NCI-H510A treated with DMSO at 0.1 percent for 48 hours (cell line): ENCODE data around the gene NBR1.
"Not testable (repeated sequence)": the region's sequence is repeated elsewhere in the genome, so short reads cannot be mapped to it uniquely, and the experiment has no call there.

Experiments used
- DNase-seq: peaks from one replicate; lab custom pipeline; 2025; lab: John Stamatoyannopoulos, UW

NBR1 gene

DNA sequence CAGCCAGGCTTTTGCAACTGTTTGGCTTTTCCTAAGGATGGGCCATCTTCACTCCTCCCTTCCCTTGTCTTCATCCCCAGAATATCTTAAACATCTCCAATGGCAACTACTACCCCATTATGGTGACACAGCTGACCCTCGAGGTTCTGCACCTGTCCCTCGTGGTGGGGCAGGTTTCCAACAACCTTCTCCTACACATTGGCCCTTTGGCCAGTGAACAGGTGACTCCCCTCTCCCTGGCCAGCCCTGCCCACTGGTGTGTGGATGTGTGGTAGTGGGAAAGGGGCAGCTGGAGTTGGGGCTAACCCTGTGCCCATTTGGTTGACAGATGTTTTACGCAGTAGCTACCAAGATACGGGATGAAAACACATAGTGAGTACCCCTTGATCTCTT is 45.4 kb downstream of the NBR1 start:
- no peak for DNase-seq

DNA sequence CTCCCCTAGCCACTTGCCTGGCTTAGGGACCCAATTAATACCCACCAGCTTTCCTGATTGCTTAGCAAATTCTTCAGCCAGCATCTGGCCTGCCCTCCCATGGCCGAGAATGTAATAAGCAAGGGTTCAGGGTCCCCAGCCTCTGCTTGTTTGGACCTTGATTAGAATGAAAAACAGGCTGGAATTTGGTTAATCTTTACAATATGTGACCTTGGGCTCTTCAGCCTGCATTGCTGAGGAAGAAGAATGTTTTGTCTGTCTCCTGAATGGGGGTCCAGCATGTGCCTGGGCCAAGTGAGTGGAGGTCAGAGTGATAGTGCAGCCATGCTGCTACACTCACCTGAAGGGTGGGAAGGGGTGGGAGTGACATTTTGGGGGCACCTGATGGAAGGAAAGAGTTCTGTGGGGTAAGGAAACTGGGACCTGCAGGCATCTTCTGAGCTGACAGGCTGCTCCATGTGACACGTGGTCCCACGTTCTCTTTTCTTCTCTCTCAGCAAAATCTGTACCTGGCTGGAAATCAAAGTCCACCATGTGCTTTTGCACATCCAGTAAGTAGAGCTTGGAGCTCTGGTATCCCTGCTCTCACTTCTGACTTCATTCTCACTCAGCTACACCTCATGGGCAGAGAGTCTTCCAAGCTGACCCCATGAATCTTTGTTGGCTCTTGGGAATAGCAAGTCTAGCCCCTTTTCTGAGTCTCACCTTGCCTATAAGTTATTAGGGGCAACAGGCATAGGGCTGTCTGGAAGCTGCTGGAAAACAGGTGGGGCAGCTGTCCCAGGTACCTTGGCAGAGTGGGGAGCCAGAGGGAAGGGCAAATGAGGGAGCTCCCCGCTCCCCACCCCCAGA is 46.0 kb downstream of the NBR1 start:
- DNase-seq, result no peak

DNA sequence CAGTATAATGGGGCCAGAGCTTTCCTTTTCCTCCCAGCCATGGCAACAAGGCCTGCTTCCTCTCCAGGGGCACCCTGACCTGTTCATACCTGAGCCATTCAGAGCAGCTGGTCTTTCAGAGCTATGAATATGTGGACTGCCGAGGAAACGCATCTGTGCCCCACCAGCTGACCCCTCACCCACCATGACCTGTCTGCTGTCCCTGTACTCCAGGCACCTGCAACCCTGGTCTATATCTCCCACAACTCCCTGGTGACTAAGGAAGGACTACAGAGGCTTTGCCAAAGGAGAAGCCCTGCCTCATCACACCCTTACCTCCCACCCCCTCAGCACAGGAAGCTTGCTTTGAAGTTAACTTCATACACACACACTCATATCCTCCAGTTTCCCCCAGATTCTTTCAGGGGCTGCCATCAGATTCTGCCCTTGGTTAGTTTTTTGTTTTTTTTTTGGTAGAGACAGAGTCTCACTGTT is 46.6 kb downstream of the NBR1 start:
- no peak for DNase-seq

DNA sequence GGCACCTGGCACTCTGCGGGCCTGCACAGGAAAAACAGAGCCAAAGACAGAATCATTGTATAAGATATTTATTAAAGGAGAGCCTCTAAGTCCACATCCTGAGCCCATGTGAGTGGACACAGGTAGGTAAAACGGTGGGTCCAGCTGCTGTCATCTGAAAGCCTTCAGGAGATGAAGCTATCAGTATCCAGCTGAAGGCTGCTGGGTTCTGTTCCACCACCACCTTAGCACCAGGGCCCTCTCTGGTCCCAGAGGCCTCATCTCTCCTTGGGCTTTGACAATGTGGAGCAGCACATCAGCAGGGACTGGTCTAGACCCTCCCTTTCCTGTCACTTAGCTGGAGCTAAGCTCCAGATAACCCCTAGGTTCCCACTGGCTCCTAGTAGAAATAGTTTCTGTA is 48.0 kb downstream of the NBR1 start:
- DNase-seq, result no peak

DNA sequence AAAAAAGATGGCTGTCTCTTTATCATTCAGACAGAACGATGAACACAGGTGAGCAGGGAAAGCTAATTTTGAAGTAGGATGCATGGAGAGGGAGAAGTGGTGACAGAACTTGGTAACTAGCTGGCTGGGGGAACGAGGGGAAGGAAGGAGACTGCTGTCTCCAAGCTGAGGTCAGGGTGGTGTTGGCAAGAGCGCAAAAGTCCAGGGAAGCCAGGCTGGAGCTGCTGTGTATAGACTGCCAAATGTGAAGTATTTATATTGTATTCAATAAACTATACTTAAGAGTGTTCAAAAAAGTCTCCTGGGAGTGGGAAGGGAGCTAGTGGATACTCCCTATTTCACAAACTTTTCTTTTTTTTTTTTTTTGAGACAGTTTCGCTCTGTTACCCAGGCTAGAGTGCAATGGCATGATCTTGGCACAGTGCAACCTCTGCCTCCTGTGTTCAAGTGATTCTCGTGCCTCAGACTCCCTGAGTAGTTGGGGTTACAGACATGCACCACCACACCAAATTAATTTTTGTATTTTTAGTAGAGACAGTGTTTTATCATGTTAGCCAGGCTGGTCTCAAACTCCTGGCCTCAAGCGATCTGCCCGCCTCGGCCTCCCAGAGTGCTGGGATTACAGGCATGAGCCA is 48.8 kb downstream of the NBR1 start:
- DNase-seq, result no peak

DNA sequence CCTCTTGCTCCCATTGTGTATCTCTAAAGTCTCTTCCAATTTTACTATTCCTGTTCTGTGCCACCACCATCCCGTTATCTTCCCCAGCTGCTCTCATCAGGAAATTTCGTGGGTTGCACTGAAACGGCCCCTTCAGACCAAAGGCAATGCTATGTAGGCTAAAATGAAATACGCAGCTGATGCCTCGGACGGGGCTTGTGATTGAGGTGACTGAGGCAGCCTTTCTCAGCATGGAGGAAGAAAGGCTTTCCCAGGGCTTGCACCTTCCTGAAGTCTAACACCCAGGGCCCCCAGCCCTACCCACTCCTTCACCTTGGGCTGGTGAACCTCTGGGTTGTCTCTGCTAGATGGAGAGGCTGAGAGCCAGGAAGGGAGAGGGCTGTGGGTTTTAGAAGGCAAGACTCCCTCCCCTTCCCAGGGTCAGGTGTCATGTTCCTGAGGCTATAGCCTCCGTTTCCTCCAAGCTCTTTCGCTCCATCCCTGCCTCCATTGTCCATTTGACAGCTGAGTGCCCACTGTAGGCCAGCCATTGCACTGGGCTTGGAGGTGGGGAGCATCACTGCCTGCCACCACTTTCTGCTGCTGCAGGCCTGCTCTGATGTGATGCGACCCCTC is 49.6 kb downstream of the NBR1 start:
- no peak for DNase-seq

DNA sequence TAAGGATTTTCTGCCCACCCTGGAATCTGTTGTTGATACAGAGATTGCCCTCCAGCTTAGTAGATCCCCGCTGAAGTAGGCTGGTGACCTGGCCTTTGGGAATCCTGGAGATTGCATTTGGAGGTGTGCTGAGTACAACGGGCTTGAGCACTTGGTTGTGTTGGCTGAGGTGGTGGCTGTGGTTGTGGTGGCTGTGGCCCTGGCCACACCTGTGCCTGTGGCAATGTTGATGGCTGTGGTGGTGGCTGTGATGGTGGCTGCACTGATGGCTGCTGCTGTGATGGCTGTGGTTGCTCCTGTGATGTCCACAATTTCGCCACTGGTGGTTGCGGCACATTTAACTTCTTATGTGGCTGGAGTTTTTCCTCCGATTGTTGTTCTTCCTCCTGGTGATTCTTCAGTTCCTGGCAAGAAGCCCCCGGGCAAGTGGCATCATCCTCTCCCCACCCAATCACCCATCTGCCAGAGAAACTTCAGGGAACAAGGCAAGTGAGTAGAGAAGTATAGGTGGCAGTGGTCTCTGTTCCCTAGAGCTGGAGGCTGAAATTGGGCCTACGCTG is 53.2 kb downstream of the NBR1 start:
- DNase-seq, result no peak

DNA sequence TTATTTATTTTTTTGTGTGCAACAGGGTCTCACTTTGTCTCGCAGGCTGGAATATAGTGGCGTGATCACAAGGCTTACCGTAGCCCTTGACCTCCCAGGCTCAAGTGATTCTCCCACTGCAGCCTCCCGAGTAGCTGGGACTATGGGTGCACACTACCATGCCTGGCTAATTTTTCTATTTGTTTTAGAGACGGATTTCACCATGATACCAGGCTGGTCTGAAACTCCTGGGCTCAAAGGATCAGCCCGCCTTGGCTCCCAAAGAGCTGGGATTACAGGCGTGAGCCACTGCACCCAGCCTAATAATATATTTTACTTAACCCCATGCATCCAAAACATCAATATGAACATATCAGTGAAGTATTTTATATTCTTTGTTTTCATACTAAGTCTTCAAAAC is 55.4 kb downstream of the NBR1 start:
- no peak for DNase-seq

DNA sequence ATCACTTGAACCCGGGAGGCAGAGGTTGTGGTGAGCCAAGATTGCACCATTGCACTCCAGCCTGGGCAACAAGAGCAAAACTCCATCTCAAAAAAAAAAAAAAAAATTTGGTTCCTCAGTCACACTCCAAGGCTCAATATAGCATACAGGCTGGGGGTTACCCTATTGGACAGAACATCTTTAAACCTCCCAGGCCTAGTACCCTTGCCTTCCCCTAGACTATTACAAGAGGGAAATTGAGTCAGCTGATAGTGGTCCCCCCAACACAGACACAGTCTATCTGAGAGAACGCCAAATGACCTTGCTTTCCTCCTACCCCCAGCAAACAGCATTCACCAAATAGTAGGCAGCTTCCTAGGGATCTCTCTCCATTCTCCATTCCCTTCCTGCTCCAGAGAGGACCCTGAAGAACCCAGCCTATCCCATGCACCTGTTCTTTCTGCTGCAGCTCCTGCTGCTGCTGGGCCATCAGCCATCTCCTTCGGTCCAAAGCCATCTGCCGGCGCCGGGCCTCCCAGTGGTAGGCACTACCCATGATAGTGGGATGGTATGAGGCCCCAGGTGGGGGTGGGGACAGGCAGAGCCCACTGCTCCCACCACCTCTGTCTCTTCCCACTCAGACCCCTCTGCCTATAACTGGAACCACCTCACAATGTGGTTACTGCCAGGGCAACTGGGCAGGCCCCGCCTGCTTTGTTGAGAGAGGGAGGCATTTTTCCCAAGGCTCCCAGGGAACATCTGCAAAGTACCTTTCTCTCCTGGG is 57.2 kb downstream of the NBR1 start, which contains the start of gene CCDC200:
TSS of gene CCDC200 (minus strand) at position 604 of the 763 bp plus-strand sequence. CDS start at position 535, 69 bp downstream.
- not testable (repeated sequence) for DNase-seq

DNA sequence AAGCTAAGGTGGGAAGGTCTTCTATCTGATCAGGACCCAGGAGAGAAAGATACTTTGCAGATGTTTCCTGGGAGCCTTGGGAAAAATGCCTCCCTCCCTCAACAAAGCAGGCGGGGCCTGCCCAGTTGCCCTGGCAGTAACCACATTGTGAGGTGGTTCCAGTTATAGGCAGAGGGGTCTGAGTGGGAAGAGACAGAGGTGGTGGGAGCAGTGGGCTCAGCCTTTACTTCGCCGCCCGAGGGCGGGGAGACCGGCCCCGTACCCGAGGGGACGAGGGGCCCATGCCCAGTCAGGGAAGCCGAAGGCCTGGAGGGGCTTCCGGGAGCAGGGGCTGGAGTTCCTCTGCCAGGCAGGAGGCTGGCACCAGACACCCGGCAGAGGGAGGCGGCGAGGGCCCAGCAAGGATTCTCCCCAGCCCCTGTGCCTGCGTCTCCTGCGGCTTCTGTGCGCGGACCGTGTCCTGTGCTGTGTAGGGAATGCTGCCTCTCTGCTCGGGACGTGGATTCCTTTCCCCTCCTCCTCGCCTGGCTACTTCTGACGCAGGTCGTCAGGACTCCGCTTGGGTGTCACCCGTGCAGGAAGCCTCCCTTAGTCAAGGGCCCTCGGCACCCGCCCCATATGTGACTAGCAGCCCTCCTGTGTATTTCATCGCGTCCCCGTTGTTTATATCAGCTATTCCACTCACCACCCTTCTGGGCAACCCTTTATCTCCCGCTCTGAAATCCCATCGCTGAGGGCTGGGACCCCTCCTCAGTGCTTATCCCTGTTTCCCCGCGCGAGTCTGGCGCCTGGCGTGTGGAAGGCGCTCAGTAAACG is 60.4 kb downstream of the NBR1 start:
- not testable (repeated sequence) for DNase-seq

DNA sequence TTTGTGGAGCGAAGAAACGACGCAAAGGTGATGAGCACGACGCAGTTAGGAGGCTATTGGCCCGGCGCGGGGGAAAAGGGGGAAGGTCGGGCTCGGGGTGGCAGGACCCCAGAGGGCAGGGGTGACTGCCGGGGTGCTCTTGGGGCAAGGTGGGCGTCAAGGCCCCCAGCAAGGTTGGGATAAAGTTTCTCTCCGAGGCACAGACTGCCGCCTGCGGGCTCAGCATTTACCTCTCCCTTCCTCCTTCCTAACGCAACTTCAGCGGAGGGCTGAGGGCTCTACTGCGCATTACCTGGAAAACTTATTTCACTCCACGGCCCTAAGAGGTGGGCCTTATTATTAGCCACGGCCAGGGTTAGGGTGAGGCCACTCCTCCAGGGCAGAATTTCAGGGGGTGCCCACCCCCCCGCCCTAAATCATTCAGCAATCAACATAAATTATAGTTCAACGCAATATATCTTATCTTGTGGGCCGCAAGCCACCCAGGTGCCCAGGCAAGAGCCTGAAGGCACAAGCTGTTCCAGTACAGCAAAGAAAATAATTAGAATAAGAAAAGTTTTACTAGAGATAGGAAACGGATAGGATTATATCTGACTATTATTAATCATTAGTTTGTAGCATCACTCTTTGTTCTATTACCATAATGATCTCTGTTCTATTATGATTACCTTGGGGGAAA is 61.1 kb downstream of the NBR1 start:
- DNase-seq, result not testable (repeated sequence)

DNA sequence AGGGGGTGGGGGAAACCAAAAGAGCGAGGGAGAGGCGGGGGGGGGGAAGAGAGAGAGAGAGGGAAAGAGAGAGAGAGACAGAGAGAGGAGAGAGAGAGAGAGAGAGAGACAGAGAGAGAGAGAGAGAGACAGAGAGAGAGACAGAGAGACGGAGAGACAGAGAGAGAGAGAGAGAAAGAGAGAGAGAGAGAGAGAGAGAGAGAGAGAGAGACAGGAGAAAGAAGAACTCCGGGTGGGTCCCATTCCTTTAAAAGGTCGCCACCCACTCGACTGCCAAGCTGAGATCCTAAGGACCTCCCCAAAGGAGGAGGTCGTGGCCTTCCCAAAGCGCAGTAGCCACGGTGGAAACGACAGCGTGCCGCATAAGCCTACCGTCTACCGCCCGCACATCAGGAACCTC is 62.2 kb downstream of the NBR1 start:
- DNase-seq, result not testable (repeated sequence)

DNA sequence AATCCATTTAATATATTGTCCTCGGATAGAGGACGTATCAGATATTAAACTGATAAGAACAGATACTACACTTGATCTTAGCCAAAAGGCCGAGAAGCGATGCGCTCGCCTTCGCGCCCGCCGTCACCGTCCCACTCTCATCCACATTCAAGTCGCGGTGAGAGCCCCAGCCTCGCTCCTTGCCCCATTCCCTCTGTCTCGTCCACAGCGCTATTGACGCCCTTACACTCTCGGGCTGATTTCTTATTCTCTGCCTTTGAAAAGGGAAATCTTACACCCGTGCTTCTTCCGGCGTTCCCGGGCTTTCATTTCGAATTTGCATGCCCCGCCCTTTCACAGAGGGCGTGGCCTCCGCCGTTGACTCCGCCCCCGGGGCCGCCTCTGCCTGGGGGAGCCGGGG is 62.9 kb downstream of the NBR1 start, which contains the start of gene RNU2-1:
TSS of gene RNU2-1 (minus strand) at position 101 of the 400 bp plus-strand sequence.
- not testable (repeated sequence) for DNase-seq

DNA sequence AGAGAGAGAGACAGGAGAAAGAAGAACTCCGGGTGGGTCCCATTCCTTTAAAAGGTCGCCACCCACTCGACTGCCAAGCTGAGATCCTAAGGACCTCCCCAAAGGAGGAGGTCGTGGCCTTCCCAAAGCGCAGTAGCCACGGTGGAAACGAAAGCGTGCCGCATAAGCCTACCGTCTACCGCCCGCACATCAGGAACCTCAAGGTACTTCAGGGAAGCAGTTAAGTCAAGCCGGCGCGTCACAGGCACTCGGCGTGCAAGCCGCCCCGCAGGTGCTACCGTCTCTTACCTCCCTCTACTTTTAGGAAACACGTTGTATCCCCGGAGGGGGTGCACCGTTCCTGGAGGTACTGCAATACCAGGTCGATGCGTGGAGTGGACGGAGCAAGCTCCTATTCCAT is 68.6 kb downstream of the NBR1 start:
- not testable (repeated sequence) for DNase-seq

DNA sequence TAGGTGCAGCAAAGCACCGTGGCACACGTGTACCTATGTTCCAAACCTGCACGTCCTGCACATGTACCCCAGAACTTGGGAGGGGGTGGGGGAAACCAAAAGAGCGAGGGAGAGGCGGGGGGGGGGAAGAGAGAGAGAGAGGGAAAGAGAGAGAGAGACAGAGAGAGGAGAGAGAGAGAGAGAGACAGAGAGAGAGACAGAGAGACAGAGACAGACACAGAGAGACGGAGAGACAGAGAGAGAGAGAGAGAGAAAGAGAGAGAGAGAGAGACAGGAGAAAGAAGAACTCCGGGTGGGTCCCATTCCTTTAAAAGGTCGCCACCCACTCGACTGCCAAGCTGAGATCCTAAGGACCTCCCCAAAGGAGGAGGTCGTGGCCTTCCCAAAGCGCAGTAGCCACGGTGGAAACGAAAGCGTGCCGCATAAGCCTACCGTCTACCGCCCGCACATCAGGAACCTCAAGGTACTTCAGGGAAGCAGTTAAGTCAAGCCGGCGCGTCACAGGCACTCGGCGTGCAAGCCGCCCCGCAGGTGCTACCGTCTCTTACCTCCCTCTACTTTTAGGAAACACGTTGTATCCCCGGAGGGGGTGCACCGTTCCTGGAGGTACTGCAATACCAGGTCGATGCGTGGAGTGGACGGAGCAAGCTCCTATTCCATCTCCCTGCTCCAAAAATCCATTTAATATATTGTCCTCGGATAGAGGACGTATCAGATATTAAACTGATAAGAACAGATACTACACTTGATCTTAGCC is 69.8 kb downstream of the NBR1 start:
- not testable (repeated sequence) for DNase-seq

DNA sequence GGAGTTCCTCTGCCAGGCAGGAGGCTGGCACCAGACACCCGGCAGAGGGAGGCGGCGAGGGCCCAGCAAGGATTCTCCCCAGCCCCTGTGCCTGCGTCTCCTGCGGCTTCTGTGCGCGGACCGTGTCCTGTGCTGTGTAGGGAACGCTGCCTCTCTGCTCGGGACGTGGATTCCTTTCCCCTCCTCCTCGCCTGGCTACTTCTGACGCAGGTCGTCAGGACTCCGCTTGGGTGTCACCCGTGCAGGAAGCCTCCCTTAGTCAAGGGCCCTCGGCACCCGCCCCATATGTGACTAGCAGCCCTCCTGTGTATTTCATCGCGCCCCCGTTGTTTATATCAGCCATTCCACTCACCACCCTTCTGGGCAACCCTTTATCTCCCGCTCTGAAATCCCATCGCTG is 75.4 kb downstream of the NBR1 start:
- DNase-seq, result not testable (repeated sequence)
